M059J (cell line): ENCODE results near the gene ATOH8. TPM values are rescaled to one million over a fixed set of nuclear protein-coding genes. Genes with fewer than 3 reads are reported as not detected.

Experiments used
- DNase-seq: peaks from one replicate; pipeline ENCODE4 v3.0.0-alpha.2; 2012; ENCODE audit warnings: low read depth
- total RNA-seq: library from RNA; depleted of rRNA; stranded (reverse); fragments of >200 nt; shearing (Covaris generic); gene quantifications from 2 replicates; pipeline ENCODE4 v1.2.3, GENCODE V29; 2014

ATOH8 gene
- total RNA-seq, 1 experiment from 2014 or later = 43.0 TPM

- no peak for DNase-seq
Observed at GRCh38 chr2:85770786-85771409, 17.1 kb downstream of the ATOH8 start.

DNA sequence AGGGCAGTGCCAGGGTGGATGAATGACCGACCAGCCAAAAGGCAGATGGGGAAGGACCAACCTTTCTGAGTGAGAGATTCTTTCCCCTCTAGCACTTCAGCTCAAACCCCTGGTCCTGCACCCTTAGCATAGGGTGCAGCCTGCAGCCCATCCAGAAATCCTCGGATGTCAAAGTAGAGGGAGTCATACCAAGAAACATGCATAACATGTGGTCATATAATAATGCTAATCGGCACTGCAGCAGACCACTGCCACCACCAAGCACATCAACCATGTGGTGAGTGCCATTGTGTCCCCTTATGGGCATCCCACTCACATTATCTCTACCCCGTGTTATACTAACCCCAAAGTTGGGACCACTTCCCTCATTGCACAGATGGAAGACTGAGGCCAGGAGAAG lies 17.7 kb downstream of the ATOH8 start:
- DNase-seq = peak; percentile 40

- DNase-seq = peak; percentile 99
Observed at GRCh38 chr2:85772019-85772745, 18.4 kb downstream of the ATOH8 start.

DNA sequence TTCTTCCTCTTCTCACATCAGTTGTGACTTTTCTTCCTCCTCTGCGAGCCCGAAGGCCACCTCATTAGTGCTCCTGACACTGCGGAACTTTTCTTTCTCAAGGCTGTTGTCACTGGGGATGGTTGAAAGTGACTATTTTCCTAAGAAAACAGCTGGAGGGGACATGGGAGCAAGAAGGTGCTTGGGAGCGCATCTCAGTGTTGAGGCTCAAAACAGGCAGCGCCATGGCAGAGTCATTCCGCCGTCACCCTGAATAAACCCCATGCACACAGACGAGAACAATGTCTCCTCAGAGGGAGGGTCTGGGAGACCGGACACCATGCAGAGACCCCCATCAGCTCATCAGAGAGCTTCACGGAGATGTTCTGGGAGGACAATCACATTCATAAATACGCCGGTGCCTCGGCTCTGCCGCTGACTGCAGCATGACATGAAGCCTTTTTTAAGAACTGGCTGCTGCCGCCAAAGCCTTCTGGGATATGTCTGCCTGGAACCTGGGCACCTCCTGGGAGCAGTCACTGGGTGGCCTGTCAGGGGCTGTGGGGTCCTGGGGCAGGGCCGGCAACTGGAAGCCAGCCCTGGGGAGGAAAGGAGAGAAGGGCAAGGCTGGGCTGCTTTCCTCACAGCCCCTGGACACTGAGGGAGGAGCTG lies 19.2 kb downstream of the ATOH8 start:
- no peak for DNase-seq

- no peak for DNase-seq
Observed at GRCh38 chr2:85773692-85774091, 19.9 kb downstream of the ATOH8 start.

DNA sequence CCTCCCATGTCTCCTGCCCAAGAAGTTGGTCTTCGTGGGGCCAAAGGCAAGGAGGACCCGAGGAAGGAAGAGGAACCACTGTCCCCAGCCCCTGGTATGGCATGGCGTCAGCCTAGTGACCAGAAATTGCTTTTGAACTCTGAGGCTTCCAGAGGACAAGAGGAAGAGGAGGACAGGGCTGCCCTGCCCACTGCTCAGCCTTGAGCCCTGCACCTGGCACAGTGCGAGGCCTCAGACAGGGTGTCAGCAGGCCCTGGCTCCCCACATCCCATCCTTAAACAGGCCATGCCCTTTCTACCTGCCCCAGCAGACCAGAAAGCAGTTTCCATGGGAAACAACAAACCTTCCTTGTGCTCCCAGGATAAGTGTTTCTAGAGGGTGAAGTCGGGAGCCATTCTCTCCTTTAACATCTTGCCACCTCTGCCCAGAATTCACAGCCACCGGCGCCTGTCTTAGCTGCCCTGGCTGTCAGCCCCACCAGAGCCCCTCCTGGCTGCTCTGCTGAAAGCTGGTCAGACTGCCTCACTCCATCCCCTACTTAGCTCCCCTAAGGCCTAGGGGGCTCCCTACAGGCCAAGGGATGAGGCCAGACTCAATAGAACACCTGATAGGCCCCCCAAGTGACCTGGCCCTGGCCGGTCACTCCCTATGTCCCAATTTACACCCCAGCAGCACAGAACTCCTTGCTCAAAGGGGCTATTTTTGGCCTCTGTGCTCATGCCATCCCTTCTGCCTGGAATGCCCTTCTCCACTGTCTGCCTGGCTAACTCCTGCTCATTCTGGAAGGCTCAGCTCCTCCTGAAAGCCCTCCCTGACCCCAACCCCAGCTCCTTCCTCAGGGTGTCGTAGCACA lies 20.6 kb downstream of the ATOH8 start:
- no peak for DNase-seq

GRCh38 chr2:85775406-85776381 lies 21.9 kb downstream of the ATOH8 start:
- no peak for DNase-seq

- DNase-seq = no peak
Observed at GRCh38 chr2:85776672-85777071, 22.9 kb downstream of the ATOH8 start.

GRCh38 chr2:85777441-85777861 lies 23.7 kb downstream of the ATOH8 start:
- no peak for DNase-seq

DNA sequence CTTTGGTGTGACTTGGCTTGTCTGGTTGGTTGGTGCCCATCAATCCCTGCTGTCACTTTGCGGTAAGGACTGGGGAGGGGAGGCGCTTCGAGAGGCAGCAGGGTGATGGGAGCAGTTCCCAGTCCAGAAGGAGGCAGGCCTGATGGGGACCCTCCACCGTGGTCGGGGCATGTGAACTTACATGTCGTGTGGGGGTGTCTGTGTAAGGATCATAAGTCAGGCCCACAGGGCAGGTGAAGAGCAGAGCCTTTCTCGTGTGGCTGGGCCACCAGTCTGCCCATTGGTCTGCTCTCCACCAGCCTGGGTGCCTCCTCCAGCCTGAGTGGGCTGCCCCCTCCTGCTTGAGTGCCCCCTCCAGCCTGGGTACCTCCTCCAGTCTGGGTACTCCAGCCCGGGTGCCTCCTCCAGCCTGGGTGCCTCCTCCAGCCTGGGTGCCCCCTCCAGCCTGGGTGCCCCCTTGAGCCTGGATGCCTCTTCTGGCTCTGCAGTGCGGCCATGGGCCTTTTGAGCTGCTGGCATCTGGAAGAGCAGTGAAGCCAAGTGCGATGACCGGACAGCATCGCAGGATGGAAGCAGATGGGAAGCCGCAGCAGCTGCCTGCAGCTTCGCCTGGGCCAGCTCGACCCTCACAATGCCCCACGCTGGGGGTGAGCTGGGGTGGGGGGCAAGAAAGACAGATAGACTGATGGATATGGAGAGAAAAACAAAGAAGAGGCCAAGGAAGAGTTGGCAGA lies 25.0 kb downstream of the ATOH8 start:
- no peak for DNase-seq

- no peak for DNase-seq
Observed at GRCh38 chr2:85779641-85780315, 26.0 kb downstream of the ATOH8 start.

DNA sequence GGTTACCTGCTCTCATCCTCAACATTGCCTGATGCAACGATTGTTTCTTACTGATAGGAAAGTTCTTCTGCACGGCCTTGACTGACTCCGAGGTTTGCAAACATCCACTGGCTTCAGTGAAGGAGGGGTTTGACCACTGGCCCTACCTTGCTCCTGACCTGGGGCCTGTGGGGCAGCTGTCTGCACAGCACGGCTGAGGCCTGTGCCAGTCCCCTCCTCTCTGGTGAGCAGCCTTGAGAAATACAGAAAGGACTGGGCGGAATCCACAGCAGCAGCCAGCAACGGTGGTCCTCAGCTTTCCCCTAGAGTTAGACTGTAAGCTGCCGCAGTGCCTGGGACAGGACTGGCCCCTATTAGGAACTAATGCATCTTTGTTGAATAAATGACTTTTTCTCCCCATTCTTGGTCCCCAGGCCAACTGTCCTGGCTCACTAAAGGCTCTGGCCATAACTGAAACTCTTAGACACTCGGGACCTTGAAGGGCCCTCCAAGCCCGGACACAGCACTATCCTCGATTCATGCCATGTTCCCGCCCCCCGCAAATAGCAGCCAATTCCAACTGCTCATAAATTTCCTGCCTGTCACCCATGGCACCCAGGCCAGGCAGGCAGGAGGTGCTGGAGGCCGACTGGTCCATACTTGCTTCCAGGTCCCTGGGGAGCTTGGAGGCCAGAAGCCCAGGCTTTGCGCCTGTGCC lies 26.7 kb downstream of the ATOH8 start:
- no peak for DNase-seq

DNA sequence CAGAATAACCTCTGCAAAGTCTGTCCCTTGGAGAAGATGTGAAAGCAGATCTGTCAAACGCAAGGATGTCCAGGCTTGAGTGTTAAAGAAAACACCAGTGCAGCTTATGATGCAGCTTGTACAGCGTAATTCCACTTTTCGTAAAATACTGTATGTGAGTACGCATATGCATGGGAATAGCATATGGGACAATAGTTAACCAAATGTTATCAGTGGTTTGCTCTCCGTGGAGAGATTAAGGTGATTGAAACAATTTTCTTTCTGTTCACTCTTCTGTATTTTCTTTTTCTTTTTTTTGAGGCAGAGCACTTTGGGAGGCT lies 27.2 kb downstream of the ATOH8 start:
- no peak for DNase-seq

GRCh38 chr2:85783796-85784195 lies 30.0 kb downstream of the ATOH8 start:
- DNase-seq = no peak

- no peak for DNase-seq
Observed at GRCh38 chr2:85784474-85784986, 30.7 kb downstream of the ATOH8 start.

GRCh38 chr2:85785027-85785822 lies 31.4 kb downstream of the ATOH8 start:
- peak; percentile 92 for DNase-seq

DNA sequence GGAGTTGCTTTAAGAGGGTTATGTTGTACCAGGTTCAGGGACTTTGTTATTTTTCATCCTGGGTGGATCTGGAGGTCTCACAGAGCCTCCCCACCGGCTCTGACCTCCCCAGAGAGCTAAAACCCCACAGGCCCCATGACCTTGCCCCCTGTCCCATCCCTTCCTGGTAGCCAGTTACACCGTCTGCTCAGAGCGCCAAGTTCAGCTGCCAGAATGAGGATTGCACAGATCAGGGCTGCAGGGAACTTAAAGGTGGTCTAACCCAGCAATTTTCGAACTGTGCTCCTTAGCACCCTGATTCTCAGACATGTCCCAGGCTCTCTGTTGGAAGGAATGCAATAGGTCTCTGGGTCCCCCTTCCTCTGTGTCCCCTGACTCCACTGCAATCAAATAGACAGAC lies 32.1 kb downstream of the ATOH8 start:
- no peak for DNase-seq

DNA sequence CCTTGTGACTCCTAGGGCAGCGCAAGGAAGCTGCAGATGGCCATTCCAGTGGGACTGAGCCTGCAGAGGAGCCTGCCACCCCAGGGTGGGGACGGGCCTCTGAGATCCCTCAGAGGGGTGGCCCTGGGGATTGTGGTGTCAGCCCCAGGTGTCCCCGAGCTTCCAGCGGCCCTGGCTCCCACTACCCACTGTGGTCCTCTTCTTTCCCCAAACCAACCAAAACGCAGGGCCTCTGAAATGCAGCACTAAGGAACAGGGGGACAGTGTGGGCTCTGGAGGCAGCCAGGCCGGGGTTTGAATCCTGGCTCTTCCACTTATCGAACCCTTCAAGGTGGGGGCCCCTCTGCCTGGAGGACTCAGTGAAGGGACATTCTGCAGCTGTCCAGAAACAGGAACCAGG lies 32.7 kb downstream of the ATOH8 start:
- no peak for DNase-seq
